Mesenchymal stem cell (in vitro differentiated cells and primary cell): ENCODE results near the gene PCSK2.

Experiments
- DNase-seq: peaks from one replicate; pipeline ENCODE4 v3.0.0-alpha.2; 2013
- H2AFZ ChIP-seq: one replicate; pipeline ENCODE4 v1.6.1; 2013; ENCODE audit warnings: low read depth, mild to moderate bottlenecking, control low read depth, inconsistent platforms, low read length, moderate library complexity
- H2AK5ac ChIP-seq: 2 replicates; pipeline ENCODE4 v1.6.1; 2013; ENCODE audit warnings: low read length, moderate library complexity, mild to moderate bottlenecking, inconsistent platforms; ENCODE audit not compliant: severe bottlenecking
- H2BK120ac ChIP-seq: one replicate; pipeline ENCODE4 v1.6.1; 2013; ENCODE audit warnings: low read depth, mild to moderate bottlenecking, inconsistent platforms, low read length, moderate library complexity
- H2BK12ac ChIP-seq, 2 experiments: one replicate each; pipeline ENCODE4 v1.6.1; 2013; ENCODE audit warnings: inconsistent platforms in 2 of 2, low read length in 2 of 2, mild to moderate bottlenecking in 2 of 2, moderate library complexity in 2 of 2, control low read depth in 1 of 2
- H2BK15ac ChIP-seq: one replicate; pipeline ENCODE4 v1.6.1; 2013; ENCODE audit warnings: mild to moderate bottlenecking, low read depth, inconsistent platforms; ENCODE audit not compliant: poor library complexity, severe bottlenecking
- H2BK5ac ChIP-seq: 2 replicates; pipeline ENCODE4 v1.6.1; 2013; ENCODE audit warnings: low read depth, mild to moderate bottlenecking, low read length, control low read depth, inconsistent platforms; ENCODE audit not compliant: poor library complexity, severe bottlenecking
- H3K14ac ChIP-seq, 2 experiments: one replicate each; pipeline ENCODE4 v1.6.1; 2013; ENCODE audit warnings: inconsistent platforms in 2 of 2, low read length in 2 of 2, control low read depth in 1 of 2, mild to moderate bottlenecking in 1 of 2, moderate library complexity in 1 of 2
- H3K18ac ChIP-seq, 2 experiments: one replicate each; pipeline ENCODE4 v1.6.1; 2013; ENCODE audit warnings: inconsistent platforms in 2 of 2, low read length in 2 of 2, control low read depth in 1 of 2, low read depth in 1 of 2, mild to moderate bottlenecking in 1 of 2
- H3K23ac ChIP-seq, 2 experiments: one replicate each; pipeline ENCODE4 v1.6.1; 2013; ENCODE audit warnings: inconsistent platforms in 2 of 2, low read length in 2 of 2, mild to moderate bottlenecking in 2 of 2, moderate library complexity in 2 of 2, control low read depth in 1 of 2
- H3K27ac ChIP-seq: 2 replicates; pipeline ENCODE4 v1.5.1; 2013; ENCODE audit warnings: mild to moderate bottlenecking, moderate library complexity, low read length, control low read depth, inconsistent platforms; ENCODE audit not compliant: poor library complexity, severe bottlenecking
- H3K27me3 ChIP-seq, 2 experiments: 2 replicates each; pipeline versions ENCODE4 v1.6.1 to v1.7.0; 2013; ENCODE audit warnings: low read length in 2 of 2, mild to moderate bottlenecking in 2 of 2, moderate library complexity in 2 of 2, control low read depth in 1 of 2, inconsistent platforms in 1 of 2; ENCODE audit not compliant: control insufficient read depth in 1 of 2, insufficient read depth in 1 of 2
- H3K36me3 ChIP-seq, 2 experiments: 2 replicates each; pipeline versions ENCODE4 v1.6.1 to v1.7.0; 2013; ENCODE audit warnings: low read length in 2 of 2, control low read depth in 1 of 2, inconsistent platforms in 1 of 2, low read depth in 1 of 2, mild to moderate bottlenecking in 1 of 2; ENCODE audit not compliant: insufficient read depth in 2 of 2, control insufficient read depth in 1 of 2
- H3K4ac ChIP-seq, 2 experiments: one replicate each; pipeline ENCODE4 v1.6.1; 2013; ENCODE audit warnings: inconsistent platforms in 2 of 2, low read length in 2 of 2, mild to moderate bottlenecking in 2 of 2, moderate library complexity in 2 of 2, control low read depth in 1 of 2, low read depth in 1 of 2
- H3K4me1 ChIP-seq: 2 replicates; pipeline ENCODE4 v1.6.1; 2013; ENCODE audit warnings: low read depth, low read length, control low read depth; ENCODE audit not compliant: control insufficient read depth, insufficient read depth
- H3K4me2 ChIP-seq: 2 replicates; pipeline ENCODE4 v1.6.1; 2013; ENCODE audit warnings: low read length, mild to moderate bottlenecking, inconsistent platforms; ENCODE audit not compliant: poor library complexity, severe bottlenecking
- H3K4me3 ChIP-seq, 2 experiments: 2 replicates each; pipeline versions ENCODE4 v1.5.1 to v1.7.0; 2013; ENCODE audit warnings: low read length in 2 of 2, mild to moderate bottlenecking in 2 of 2, control low read depth in 1 of 2, low read depth in 1 of 2; ENCODE audit not compliant: insufficient read depth in 1 of 2
- H3K79me1 ChIP-seq: replicated peaks from 2 replicates; pipeline ENCODE4 v1.6.1; 2013; ENCODE audit warnings: mild to moderate bottlenecking, control low read depth, low read length, inconsistent platforms; ENCODE audit not compliant: poor library complexity, severe bottlenecking
- H3K9ac ChIP-seq: 2 replicates; pipeline ENCODE4 v1.7.0; 2013; ENCODE audit warnings: mild to moderate bottlenecking, low read length, moderate library complexity
- H3K9me3 ChIP-seq: 2 replicates; pipeline ENCODE4 v1.7.0; 2013; ENCODE audit warnings: mild to moderate bottlenecking, low read length; ENCODE audit not compliant: control insufficient read depth
- H4K8ac ChIP-seq: one replicate; pipeline ENCODE4 v1.6.1; 2013; ENCODE audit warnings: inconsistent platforms, mild to moderate bottlenecking, low read length, moderate library complexity
- H4K91ac ChIP-seq: one replicate; pipeline ENCODE4 v1.6.1; 2013; ENCODE audit warnings: mild to moderate bottlenecking, low read length, inconsistent platforms
- WGBS: methylation state at CpG from one replicate; pipeline ENCODE4 v1.1.7; 2013; ENCODE audit warnings: mixed read lengths; 5-methylcytosine and 5-hydroxymethylcytosine counted together

The PCSK2 gene

DNA sequence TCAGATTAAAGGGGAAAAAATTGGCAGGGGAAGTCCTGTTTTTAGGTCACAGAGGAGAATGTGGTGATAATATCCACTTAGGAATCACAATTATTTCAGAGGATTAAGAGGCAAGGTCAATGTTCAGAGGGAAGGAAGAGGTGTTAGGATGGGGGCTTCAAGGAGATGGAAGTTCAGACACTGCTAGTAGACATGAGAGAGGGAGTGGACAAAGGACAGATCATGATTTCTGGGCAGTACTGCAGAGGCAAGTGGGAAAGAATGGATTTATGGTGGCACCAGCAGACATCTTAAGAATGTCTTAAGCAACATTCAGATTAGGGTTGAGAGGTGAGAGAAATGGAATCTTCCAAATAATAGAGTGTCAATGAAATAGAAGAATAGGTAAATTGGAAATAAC lies 9.9 kb downstream of the PCSK2 start:
- Histone ChIP-seq H3K36me3 (no peaks in the 10 kb centered on the region), H2AK5ac (no peak overlapping the region), H3K27ac (no peak overlapping the region), H3K9ac (no peak overlapping the region), H3K27me3 (peaks cover 0 to 3% of the 10 kb centered on the region in 2 experiments), H3K9me3 (no peaks in the 10 kb centered on the region), H2AFZ (no peak overlapping the region), H4K91ac (no peak overlapping the region), H3K23ac (no peak overlapping the region), H2BK120ac (no peak overlapping the region), H2BK15ac (no peak overlapping the region), H3K4ac (no peak overlapping the region), H3K4me1 (no peaks in the 10 kb centered on the region), H2BK12ac (no peak overlapping the region), H4K8ac (no peak overlapping the region), H3K79me1 (no peaks in the 10 kb centered on the region), H2BK5ac (no peak overlapping the region), H3K14ac (no peak overlapping the region), H3K18ac (no peak overlapping the region), H3K4me2 (no peak overlapping the region), H3K4me3 (no peak overlapping the region)
- no peak for DNase-seq

DNA sequence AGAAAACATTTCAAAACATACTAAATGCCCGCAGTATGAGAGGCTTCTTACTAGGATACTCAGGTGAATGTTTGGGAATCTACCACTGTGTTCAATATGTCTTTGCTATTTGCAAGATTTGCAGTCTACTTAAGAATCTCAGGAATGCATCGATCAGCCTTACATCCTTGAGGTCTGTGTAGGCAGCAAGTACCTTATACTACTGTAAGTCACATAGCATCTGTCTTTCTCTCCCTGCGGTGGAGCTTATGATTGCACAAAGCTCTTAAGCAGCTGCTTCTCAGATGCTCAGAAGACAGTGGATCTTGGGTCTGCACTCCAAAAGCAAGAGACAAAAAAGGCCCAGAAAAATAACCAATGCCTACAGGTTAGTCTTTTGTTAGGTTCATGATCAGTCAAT lies 21.4 kb downstream of the PCSK2 start:
- Histone ChIP-seq H4K8ac (no peak overlapping the region), H3K27me3 (no peaks in the 10 kb centered on the region), H3K4me3 (no peak overlapping the region), H3K4me1 (no peaks in the 10 kb centered on the region), H2AFZ (no peak overlapping the region), H2BK120ac (no peak overlapping the region), H3K9ac (no peak overlapping the region), H2AK5ac (no peak overlapping the region), H3K4me2 (no peak overlapping the region), H3K23ac (no peak overlapping the region), H3K9me3 (no peaks in the 10 kb centered on the region), H3K18ac (no peak overlapping the region), H2BK12ac (no peak overlapping the region), H3K27ac (no peak overlapping the region), H3K36me3 (no peaks in the 10 kb centered on the region), H2BK5ac (no peak overlapping the region), H3K4ac (no peak overlapping the region), H2BK15ac (no peak overlapping the region), H4K91ac (no peak overlapping the region), H3K14ac (no peak overlapping the region), H3K79me1 (no peaks in the 10 kb centered on the region)
- no peak for DNase-seq
- WGBS: 86% methylated on average over 2 of the region's 3 CpGs

DNA sequence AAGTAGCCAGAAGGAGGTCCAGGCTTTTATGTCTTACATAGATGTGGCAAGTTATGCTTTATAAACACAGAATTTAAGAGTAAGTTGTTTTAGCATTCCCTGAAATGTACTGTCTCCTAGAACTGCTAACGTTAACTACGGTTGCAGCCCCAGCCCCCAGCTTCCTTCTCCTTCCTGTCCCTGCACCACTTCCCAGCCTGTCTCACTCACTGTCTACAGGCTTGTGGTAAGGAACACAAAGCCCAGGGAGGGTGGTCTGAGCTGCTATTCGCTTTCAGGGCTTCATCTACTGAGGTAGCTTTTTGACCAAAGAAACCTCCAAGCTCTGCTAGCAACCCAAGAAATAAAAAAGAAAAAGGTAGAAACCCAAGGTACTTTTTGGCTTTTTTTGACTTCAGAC lies 35.9 kb downstream of the PCSK2 start:
- H3K27me3 ChIP-seq: peaks cover 0 to 3% of the 10 kb centered on the region in 2 experiments
- no peak overlapping the region for H4K8ac ChIP-seq
- no peak overlapping the region for H3K18ac ChIP-seq
- H3K23ac ChIP-seq: no peak overlapping the region
- no peak overlapping the region for H3K9ac ChIP-seq
- no peak for DNase-seq
- 35% methylated on average over 3 of the region's 3 CpGs for WGBS
- no peak overlapping the region for H2BK5ac ChIP-seq
- no peak overlapping the region for H2BK12ac ChIP-seq
- H2AFZ ChIP-seq: no peak overlapping the region
- no peak overlapping the region for H4K91ac ChIP-seq
- no peak overlapping the region for H2BK15ac ChIP-seq
- H3K4me3 ChIP-seq: no peak overlapping the region
- no peak overlapping the region for H2BK120ac ChIP-seq
- no peak overlapping the region for H2AK5ac ChIP-seq
- H3K9me3 ChIP-seq: no peaks in the 10 kb centered on the region
- H3K14ac ChIP-seq: no peak overlapping the region
- no peaks in the 10 kb centered on the region for H3K79me1 ChIP-seq
- H3K36me3 ChIP-seq: no peaks in the 10 kb centered on the region
- H3K4me1 ChIP-seq: no peaks in the 10 kb centered on the region
- no peak overlapping the region for H3K4ac ChIP-seq
- no peak overlapping the region for H3K27ac ChIP-seq
- no peak overlapping the region for H3K4me2 ChIP-seq

DNA sequence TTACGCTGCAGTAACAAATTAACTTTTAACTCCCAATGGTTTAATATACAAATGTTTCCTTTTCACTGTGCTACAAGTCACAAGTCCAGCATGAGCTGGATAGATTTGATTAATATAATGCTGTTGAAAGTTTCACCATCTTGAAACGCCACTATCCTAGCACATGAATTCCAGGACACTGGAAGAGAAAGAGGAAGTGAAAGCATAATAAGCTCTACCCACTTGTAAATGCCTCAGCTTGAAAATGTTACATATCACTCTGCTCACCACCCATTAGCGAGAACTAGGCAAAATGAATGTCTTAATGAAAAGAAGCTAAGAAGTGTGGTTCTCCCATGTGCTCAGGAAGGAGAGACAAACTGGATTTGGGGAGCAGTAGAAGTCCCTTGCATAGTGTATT lies 46.9 kb downstream of the PCSK2 start:
- no peak overlapping the region for H3K23ac ChIP-seq
- no CpG with 5 or more reads among the region's 3 CpGs for WGBS
- H3K4me3 ChIP-seq: no peak overlapping the region

More for the DNA sequence above, 46.9 kb downstream of the PCSK2 start:
- H3K4me2 ChIP-seq: no peak overlapping the region
- H3K36me3 ChIP-seq: no peaks in the 10 kb centered on the region
- no peak for DNase-seq
- H2BK15ac ChIP-seq: no peak overlapping the region
- H3K79me1 ChIP-seq: no peaks in the 10 kb centered on the region
- H2BK120ac ChIP-seq: no peak overlapping the region
- H3K4ac ChIP-seq: no peak overlapping the region
- H3K4me1 ChIP-seq: no peaks in the 10 kb centered on the region
- no peak overlapping the region for H4K8ac ChIP-seq
- no peaks in the 10 kb centered on the region for H3K9me3 ChIP-seq
- no peak overlapping the region for H2AK5ac ChIP-seq
- no peaks in the 10 kb centered on the region for H3K27me3 ChIP-seq
- H3K9ac ChIP-seq: no peak overlapping the region
- H2BK5ac ChIP-seq: no peak overlapping the region
- H4K91ac ChIP-seq: no peak overlapping the region
- H3K18ac ChIP-seq: no peak overlapping the region
- H2BK12ac ChIP-seq: no peak overlapping the region
- H2AFZ ChIP-seq: no peak overlapping the region
- H3K14ac ChIP-seq: no peak overlapping the region
- no peak overlapping the region for H3K27ac ChIP-seq
